ENCODE measurements around the gene FAM217A.

- no peak for TF ChIP-seq YY1 (IDR thresholded peaks at IDR 0.05; ENCODE audit: insufficient read depth, insufficient read length)
- TF ChIP-seq ZNF274 (IDR thresholded peaks at IDR 0.05; ENCODE audit: low read depth, low read length) = no peak
- TF ChIP-seq SUZ12 (IDR thresholded peaks at IDR 0.05; ENCODE audit: extremely low read depth, insufficient read depth, insufficient read length) = no peak
These were observed 34.7 kb upstream of the FAM217A start for GRCh38 chr6:4113649-4114048.
